ENCODE results near the gene EPYC. TPM values are rescaled to one million over a fixed set of nuclear protein-coding genes. Genes with fewer than 3 reads are reported as not detected.
A peak's percentile ranks its signal among the peaks of the same experiment; 100 is the strongest.

The EPYC gene
- total RNA-seq, 1 donor from 2014 or later, result 0.39 TPM

- H3K79me2 ChIP-seq (ENCODE audit: insufficient read depth, low read length), result no peaks in the 10 kb centered on the region
- Mint-ChIP-seq H3K4me3 (ENCODE audit: unreplicated experiment) (no peak overlapping the region), H3K36me3 (ENCODE audit: low read depth, unreplicated experiment) (no peaks in the 10 kb centered on the region), H3K27ac (ENCODE audit: unreplicated experiment) (no peak overlapping the region), H3K9me3 (ENCODE audit: unreplicated experiment) (no peaks in the 10 kb centered on the region), H3K27me3 (ENCODE audit: low read depth, unreplicated experiment) (no peaks in the 10 kb centered on the region), H3K4me1 (ENCODE audit: low read depth, unreplicated experiment) (no peaks in the 10 kb centered on the region)
- no peak for FAIRE-seq
- H3K9me3 ChIP-seq (ENCODE audit: insufficient read depth, low read depth, low read length), result no peaks in the 10 kb centered on the region
- H3K27me3 ChIP-seq (ENCODE audit: insufficient read depth, low read length), result no peaks in the 10 kb centered on the region
- TF ChIP-seq EZH2 (IDR thresholded peaks at IDR 0.05; ENCODE audit: insufficient read depth, low read length), result no peak
- no peak for TF ChIP-seq CTCF (IDR thresholded peaks at IDR 0.05; ENCODE audit: insufficient read depth, low read depth, low read length)
- H2AFZ ChIP-seq (ENCODE audit: low read depth, low read length), result no peak overlapping the region
- DNase-seq (ENCODE audit: low read depth), result no peak
- no peak overlapping the region for H3K9ac ChIP-seq (ENCODE audit: low read length)
- no peaks in the 10 kb centered on the region for H3K36me3 ChIP-seq (ENCODE audit: insufficient read depth, low read length)
- no peaks in the 10 kb centered on the region for H3K4me1 ChIP-seq (ENCODE audit: insufficient read depth, low read length)
- no peak overlapping the region for H3K27ac ChIP-seq (ENCODE audit: low read depth, low read length)
- H3K4me2 ChIP-seq (ENCODE audit: low read length), result no peak overlapping the region
- H3K4me3 ChIP-seq (ENCODE audit: insufficient read depth, low read depth, low read length), result no peak overlapping the region
- no peaks in the 10 kb centered on the region for H4K20me1 ChIP-seq (ENCODE audit: insufficient read depth, low read length)
Measured at GRCh38 chr12:90961154-90961553, 43.6 kb downstream of the EPYC start.

- Mint-ChIP-seq H3K4me3 (ENCODE audit: unreplicated experiment) (no peak overlapping the region), H3K9me3 (ENCODE audit: unreplicated experiment) (no peaks in the 10 kb centered on the region), H3K4me1 (ENCODE audit: low read depth, unreplicated experiment) (no peaks in the 10 kb centered on the region), H3K27me3 (ENCODE audit: low read depth, unreplicated experiment) (no peaks in the 10 kb centered on the region), H3K27ac (ENCODE audit: unreplicated experiment) (no peak overlapping the region), H3K36me3 (ENCODE audit: low read depth, unreplicated experiment) (no peaks in the 10 kb centered on the region)
- FAIRE-seq (peak; percentile 41), DNase-seq (ENCODE audit: low read depth) (no peak)
- Histone ChIP-seq H3K4me2 (ENCODE audit: low read length) (no peak overlapping the region), H3K27me3 (ENCODE audit: insufficient read depth, low read length) (no peaks in the 10 kb centered on the region), H3K9me3 (ENCODE audit: insufficient read depth, low read depth, low read length) (no peaks in the 10 kb centered on the region), H3K4me1 (ENCODE audit: insufficient read depth, low read length) (no peaks in the 10 kb centered on the region), H3K79me2 (ENCODE audit: insufficient read depth, low read length) (no peaks in the 10 kb centered on the region), H3K4me3 (ENCODE audit: insufficient read depth, low read depth, low read length) (no peak overlapping the region), H3K36me3 (ENCODE audit: insufficient read depth, low read length) (no peaks in the 10 kb centered on the region), H2AFZ (ENCODE audit: low read depth, low read length) (no peak overlapping the region), H3K9ac (ENCODE audit: low read length) (no peak overlapping the region), H3K27ac (ENCODE audit: low read depth, low read length) (no peak overlapping the region), H4K20me1 (ENCODE audit: insufficient read depth, low read length) (no peaks in the 10 kb centered on the region)
- TF ChIP-seq CTCF (IDR thresholded peaks at IDR 0.05; ENCODE audit: insufficient read depth, low read depth, low read length), result peak; percentile 87
- no peak for TF ChIP-seq EZH2 (IDR thresholded peaks at IDR 0.05; ENCODE audit: insufficient read depth, low read length)
Measured at GRCh38 chr12:90959538-90960139, 45.1 kb downstream of the EPYC start.

GRCh38 chr12:90959032-90959431 is 45.7 kb downstream of the EPYC start:
- no peaks in the 10 kb centered on the region for H3K27me3 ChIP-seq (ENCODE audit: insufficient read depth, low read length)
- H3K4me1 Mint-ChIP-seq (ENCODE audit: low read depth, unreplicated experiment), result no peaks in the 10 kb centered on the region
- H3K36me3 Mint-ChIP-seq (ENCODE audit: low read depth, unreplicated experiment), result no peaks in the 10 kb centered on the region
- no peaks in the 10 kb centered on the region for H3K79me2 ChIP-seq (ENCODE audit: insufficient read depth, low read length)
- no peaks in the 10 kb centered on the region for H3K36me3 ChIP-seq (ENCODE audit: insufficient read depth, low read length)
- no peaks in the 10 kb centered on the region for H3K27me3 Mint-ChIP-seq (ENCODE audit: low read depth, unreplicated experiment)
- no peak overlapping the region for H3K27ac ChIP-seq (ENCODE audit: low read depth, low read length)
- no peak overlapping the region for H2AFZ ChIP-seq (ENCODE audit: low read depth, low read length)
- H3K9ac ChIP-seq (ENCODE audit: low read length), result no peak overlapping the region
- no peak for TF ChIP-seq CTCF (IDR thresholded peaks at IDR 0.05; ENCODE audit: insufficient read depth, low read depth, low read length)
- no peak for TF ChIP-seq EZH2 (IDR thresholded peaks at IDR 0.05; ENCODE audit: insufficient read depth, low read length)
- H3K4me3 ChIP-seq (ENCODE audit: insufficient read depth, low read depth, low read length), result no peak overlapping the region
- H3K27ac Mint-ChIP-seq (ENCODE audit: unreplicated experiment), result no peak overlapping the region
- H3K9me3 ChIP-seq (ENCODE audit: insufficient read depth, low read depth, low read length), result no peaks in the 10 kb centered on the region
- no peak overlapping the region for H3K4me2 ChIP-seq (ENCODE audit: low read length)
- FAIRE-seq (peak; percentile 5), DNase-seq (ENCODE audit: low read depth) (no peak)
- H3K4me1 ChIP-seq (ENCODE audit: insufficient read depth, low read length), result no peaks in the 10 kb centered on the region
- H3K4me3 Mint-ChIP-seq (ENCODE audit: unreplicated experiment), result no peak overlapping the region
- no peaks in the 10 kb centered on the region for H4K20me1 ChIP-seq (ENCODE audit: insufficient read depth, low read length)
- no peaks in the 10 kb centered on the region for H3K9me3 Mint-ChIP-seq (ENCODE audit: unreplicated experiment)
